Glomerular endothelial cell (primary cell): Measurements from ENCODE around the gene ADNP2. TPM values are rescaled to one million over a fixed set of nuclear protein-coding genes. Genes with fewer than 3 reads are reported as not detected.

ENCODE experiments used
- DNase-seq: peaks from one replicate; pipeline ENCODE4 v3.0.0-alpha.2; 2011; ENCODE audit warnings: low read depth, low spot score; ENCODE audit errors: extremely low read depth
- total RNA-seq: library from RNA; depleted of rRNA; stranded (reverse); fragments of >200 nt; gene quantifications from 2 replicates; pipeline ENCODE4 v1.2.3, GENCODE V29; 2015

Gene ADNP2
- total RNA-seq, 1 donor from 2014 or later, result 21.4 TPM

- DNase-seq, result no peak
Measured at GRCh38 chr18:80105369-80106167, 3.5 kb upstream of the ADNP2 start.

GRCh38 chr18:80106482-80107051, 2.5 kb upstream of the ADNP2 start:
- no peak for DNase-seq

GRCh38 chr18:80107426-80107825, 1.6 kb upstream of the ADNP2 start:
- DNase-seq, result no peak

GRCh38 chr18:80108121-80108536, 933 bp upstream of the ADNP2 start:
- DNase-seq, result no peak

- no peak for DNase-seq
Measured at GRCh38 chr18:80109676-80110078, 615 bp downstream of the ADNP2 start.

GRCh38 chr18:80112624-80113248, 3.7 kb downstream of the ADNP2 start:
- no peak for DNase-seq

- DNase-seq, result no peak
Measured at GRCh38 chr18:80115035-80115434, 6.0 kb downstream of the ADNP2 start.

GRCh38 chr18:80119111-80119510, 10.0 kb downstream of the ADNP2 start:
- no peak for DNase-seq

GRCh38 chr18:80120932-80121331, 11.9 kb downstream of the ADNP2 start:
- no peak for DNase-seq

- DNase-seq, result no peak
Measured at GRCh38 chr18:80124131-80124530, 15.1 kb downstream of the ADNP2 start.

- DNase-seq, result no peak
Measured at GRCh38 chr18:80126797-80127196, 17.7 kb downstream of the ADNP2 start.

- no peak for DNase-seq
Measured at GRCh38 chr18:80127635-80128034, 18.6 kb downstream of the ADNP2 start.

- no peak for DNase-seq
Measured at GRCh38 chr18:80129672-80130367, 20.8 kb downstream of the ADNP2 start.

- no peak for DNase-seq
Measured at GRCh38 chr18:80130555-80130954, 21.5 kb downstream of the ADNP2 start.

- DNase-seq, result no peak
Measured at GRCh38 chr18:80132180-80132812, 23.2 kb downstream of the ADNP2 start.

GRCh38 chr18:80133124-80133523, 24.1 kb downstream of the ADNP2 start:
- no peak for DNase-seq

- no peak for DNase-seq
Measured at GRCh38 chr18:80135136-80135535, 26.1 kb downstream of the ADNP2 start.

- DNase-seq, result no peak
Measured at GRCh38 chr18:80136679-80137078, 27.6 kb downstream of the ADNP2 start.

GRCh38 chr18:80137137-80137536, 28.1 kb downstream of the ADNP2 start:
- DNase-seq, result no peak

GRCh38 chr18:80137976-80138375, 28.9 kb downstream of the ADNP2 start:
- no peak for DNase-seq

GRCh38 chr18:80140455-80140985, 31.5 kb downstream of the ADNP2 start:
- DNase-seq, result no peak
